ENCODE data around the gene RPL28. TPM values are rescaled to one million over a fixed set of nuclear protein-coding genes. Genes with fewer than 3 reads are reported as not detected.
"Not testable (repeated sequence)": the region's sequence is repeated elsewhere in the genome, so short reads cannot be mapped to it uniquely, and the experiment has no call there.

RPL28 gene
- total RNA-seq, 1 donor from 2014 or later: 1,547 TPM

GRCh38 chr19:55443045-55443823 lies 57.5 kb downstream of the RPL28 start, which contains the start of gene SHISA7:
TSS of gene SHISA7 (minus strand) at chr19:55443300. CDS start at chr19:55442863, 437 bp downstream.
- Mint-ChIP-seq H3K27ac (no peak within 1 kb of the TSS), H3K27me3 (peaks cover 73% of the 10 kb centered on the region), H3K4me3 (ENCODE audit: low read depth) (no peak within 1 kb of the TSS), H3K4me1 (ENCODE audit: low read depth) (no peaks in the 10 kb centered on the region), H3K36me3 (ENCODE audit: insufficient read depth) (no peaks in the 10 kb centered on the region), H3K9me3 (ENCODE audit: low read depth) (no peaks in the 10 kb centered on the region)
- DNase-seq (ENCODE audit: low spot score, unreplicated experiment): no peak
- TF ChIP-seq CTCF (IDR thresholded peaks at IDR 0.05; ENCODE audit: unreplicated experiment): no peak

GRCh38 chr19:55443824-55444480 lies 58.2 kb downstream of the RPL28 start:
- no peaks in the 10 kb centered on the region for H3K4me1 Mint-ChIP-seq (ENCODE audit: low read depth)
- peaks cover 67% of the 10 kb centered on the region for H3K27me3 Mint-ChIP-seq
- no peak overlapping the region for H3K27ac Mint-ChIP-seq
- DNase-seq (ENCODE audit: low spot score, unreplicated experiment): no peak
- no peaks in the 10 kb centered on the region for H3K36me3 Mint-ChIP-seq (ENCODE audit: insufficient read depth)
- H3K4me3 Mint-ChIP-seq (ENCODE audit: low read depth): no peak overlapping the region
- no peaks in the 10 kb centered on the region for H3K9me3 Mint-ChIP-seq (ENCODE audit: low read depth)
- TF ChIP-seq CTCF (IDR thresholded peaks at IDR 0.05; ENCODE audit: unreplicated experiment): no peak

GRCh38 chr19:55444646-55445045 lies 58.9 kb downstream of the RPL28 start:
- H3K27me3 Mint-ChIP-seq: peaks cover 60% of the 10 kb centered on the region
- TF ChIP-seq CTCF (IDR thresholded peaks at IDR 0.05; ENCODE audit: unreplicated experiment): no peak
- H3K36me3 Mint-ChIP-seq (ENCODE audit: insufficient read depth): no peaks in the 10 kb centered on the region
- DNase-seq (ENCODE audit: low spot score, unreplicated experiment): no peak
- no peaks in the 10 kb centered on the region for H3K9me3 Mint-ChIP-seq (ENCODE audit: low read depth)
- H3K4me3 Mint-ChIP-seq (ENCODE audit: low read depth): no peak overlapping the region
- H3K4me1 Mint-ChIP-seq (ENCODE audit: low read depth): no peaks in the 10 kb centered on the region
- no peak overlapping the region for H3K27ac Mint-ChIP-seq

GRCh38 chr19:55446060-55446459 lies 60.3 kb downstream of the RPL28 start:
- DNase-seq (ENCODE audit: low spot score, unreplicated experiment): no peak
- Mint-ChIP-seq H3K4me3 (ENCODE audit: low read depth) (no peak overlapping the region), H3K27ac (no peak overlapping the region), H3K27me3 (peaks cover 56% of the 10 kb centered on the region), H3K9me3 (ENCODE audit: low read depth) (no peaks in the 10 kb centered on the region), H3K36me3 (ENCODE audit: insufficient read depth) (no peaks in the 10 kb centered on the region), H3K4me1 (ENCODE audit: low read depth) (no peaks in the 10 kb centered on the region)
- no peak for TF ChIP-seq CTCF (IDR thresholded peaks at IDR 0.05; ENCODE audit: unreplicated experiment)

- no peak for TF ChIP-seq CTCF (IDR thresholded peaks at IDR 0.05; ENCODE audit: unreplicated experiment)
- Mint-ChIP-seq H3K36me3 (ENCODE audit: insufficient read depth) (no peaks in the 10 kb centered on the region), H3K4me3 (ENCODE audit: low read depth) (no peak overlapping the region), H3K9me3 (ENCODE audit: low read depth) (no peaks in the 10 kb centered on the region), H3K27me3 (peaks cover 52% of the 10 kb centered on the region), H3K27ac (no peak overlapping the region), H3K4me1 (ENCODE audit: low read depth) (peaks cover 2% of the 10 kb centered on the region)
- no peak for DNase-seq (ENCODE audit: low spot score, unreplicated experiment)
Observed at GRCh38 chr19:55447421-55448174, 61.9 kb downstream of the RPL28 start.

- H3K4me3 Mint-ChIP-seq (ENCODE audit: low read depth); H3K4me1 Mint-ChIP-seq (ENCODE audit: low read depth); H3K36me3 Mint-ChIP-seq (ENCODE audit: insufficient read depth); DNase-seq (ENCODE audit: low spot score, unreplicated experiment); H3K27ac Mint-ChIP-seq; H3K9me3 Mint-ChIP-seq (ENCODE audit: low read depth): not testable (repeated sequence)
- peaks cover 49% of the 10 kb centered on the region for H3K27me3 Mint-ChIP-seq
Observed at GRCh38 chr19:55448175-55448490, 62.4 kb downstream of the RPL28 start.
